HepG2 (cell line): Measurements from ENCODE around the gene MAN1A1. TPM values are rescaled to one million over a fixed set of nuclear protein-coding genes. Genes with fewer than 3 reads are reported as not detected.
A peak's percentile ranks its signal among the peaks of the same experiment; 100 is the strongest.

ENCODE experiments used
- BORCS8-MEF2B ChIP-seq: sonication (generic); formaldehyde crosslinking; IDR thresholded peaks from 2 replicates; pipeline ENCODE4 v1.8.0; 2022; ENCODE audit warnings: mild to moderate bottlenecking, missing genetic modification reagents
- GZF1 ChIP-seq: sonication (generic); formaldehyde crosslinking; IDR thresholded peaks from 2 replicates; pipeline ENCODE4 v1.5.1; 2020; ENCODE audit warnings: mild to moderate bottlenecking, missing genetic modification reagents
- HNRNPH1 ChIP-seq: fragments of 200-400 bp; formaldehyde crosslinking; optimal IDR thresholded peaks from 2 replicates; pipeline ENCODE3; 2017; ENCODE audit warnings: mild to moderate bottlenecking, low read depth, low read length
- IKZF4 ChIP-seq: sonication (generic); formaldehyde crosslinking; IDR thresholded peaks from 2 replicates; pipeline ENCODE4 v1.5.1; 2020; ENCODE audit warnings: borderline replicate concordance, mild to moderate bottlenecking, low read depth, missing genetic modification reagents; ENCODE audit errors: not compliant biosample characterization
- JUN ChIP-seq: sonication (generic); formaldehyde crosslinking; IDR thresholded peaks from 2 replicates; pipeline ENCODE4 v1.4.0; 2020; ENCODE audit warnings: mild to moderate bottlenecking, missing genetic modification reagents
- NCOR1 ChIP-seq: fragments of 200-600 bp; sonication (generic); IDR thresholded peaks from 2 replicates; pipeline ENCODE4 v1.7.0; 2017; ENCODE audit warnings: antibody characterized with exemption, low read length, borderline replicate concordance
- NRL ChIP-seq: sonication (generic); formaldehyde crosslinking; IDR thresholded peaks from 2 replicates; pipeline ENCODE4 v1.5.0; 2020; ENCODE audit warnings: missing genetic modification reagents, mild to moderate bottlenecking, moderate library complexity, borderline replicate concordance
- PHF5A ChIP-seq: IDR thresholded peaks from one replicate; pipeline ENCODE4 v1.6.1; 2018; ENCODE audit warnings: low read depth, missing genetic modification reagents; ENCODE audit not compliant: unreplicated experiment
- PRDM10 ChIP-seq: sonication (generic); formaldehyde crosslinking; IDR thresholded peaks from 2 replicates; pipeline ENCODE4 v1.4.0; 2020; ENCODE audit warnings: low read depth, missing genetic modification reagents
- RCOR2 ChIP-seq: IDR thresholded peaks from 2 replicates; pipeline ENCODE4 v1.6.1; 2016; ENCODE audit warnings: missing biosample characterization, missing genetic modification reagents
- SIN3A ChIP-seq: IDR thresholded peaks from 2 replicates; pipeline ENCODE4 v1.6.1; 2011; ENCODE audit warnings: low read depth, mild to moderate bottlenecking, control low read depth, low read length, borderline replicate concordance
- SNAPC5 ChIP-seq: sonication (generic); formaldehyde crosslinking; IDR thresholded peaks from 2 replicates; pipeline ENCODE4 v1.8.1; 2023; ENCODE audit warnings: mild to moderate bottlenecking, missing genetic modification reagents, borderline replicate concordance
- TBL1XR1 ChIP-seq: fragments of 150-350 bp; IDR thresholded peaks from 2 replicates; pipeline ENCODE4 v1.6.1; 2014; ENCODE audit warnings: borderline replicate concordance, low read length; ENCODE audit not compliant: partially characterized antibody
- YEATS2 ChIP-seq: sonication (generic); formaldehyde crosslinking; IDR thresholded peaks from 2 replicates; pipeline ENCODE4 v1.4.0; 2020; ENCODE audit warnings: missing genetic modification reagents, borderline replicate concordance
- YEATS4 ChIP-seq: sonication (generic); formaldehyde crosslinking; IDR thresholded peaks from 2 replicates; pipeline ENCODE4 v1.4.0; 2020; ENCODE audit warnings: missing genetic modification reagents, borderline replicate concordance
- ZFP1 ChIP-seq: IDR thresholded peaks from 2 replicates; pipeline ENCODE4 v1.6.1; 2016
- ZNF709 ChIP-seq: sonication (generic); formaldehyde crosslinking; IDR thresholded peaks from 2 replicates; pipeline ENCODE4 v1.5.0; 2020; ENCODE audit warnings: mild to moderate bottlenecking, missing genetic modification reagents
- ZNF781 ChIP-seq: sonication (generic); formaldehyde crosslinking; IDR thresholded peaks from 2 replicates; pipeline ENCODE4 v1.5.1; 2020; ENCODE audit warnings: borderline replicate concordance, mild to moderate bottlenecking, missing genetic modification reagents; ENCODE audit errors: not compliant biosample characterization
- ZNF782 ChIP-seq: sonication (generic); formaldehyde crosslinking; IDR thresholded peaks from 2 replicates; pipeline ENCODE4 v1.4.0; 2020; ENCODE audit warnings: missing genetic modification reagents, mild to moderate bottlenecking, borderline replicate concordance
- polyA plus RNA-seq, 8 experiments: library from polyadenylated mRNA; depleted of rRNA in 3 of 8; stranded (reverse) in 7 of 8; unstranded in 1 of 8; fragments of >200 nt; fragmentation: Illumina TruSeq in 4 of 8; extraction: Trizol in 4 of 8; gene quantifications; 2 replicates each; pipeline versions ENCODE4 v1.2.1 to v1.2.3, GENCODE V29; 2011 to 2016; ENCODE audit warnings: low read depth in 4 of 8, missing spikeins in 1 of 8, mixed read lengths in 1 of 8; ENCODE audit not compliant: insufficient read depth in 1 of 8
- total RNA-seq, 5 experiments: library from RNA; depleted of rRNA; stranded (reverse); fragments of >200 nt; fragmentation: Illumina TruSeq; extraction: Trizol; gene quantifications; 2 replicates each; pipeline ENCODE4 v1.2.3, GENCODE V29; 2016; ENCODE audit warnings: low read depth in 1 of 5
- TF ChIP-seq, protein P1 (sequence below): sonication (generic); formaldehyde crosslinking; IDR thresholded peaks from 2 replicates; pipeline ENCODE4 v1.9.0; 2021; ENCODE audit warnings: missing genetic modification reagents, borderline replicate concordance
- TF ChIP-seq, protein P2 (sequence below): sonication (generic); formaldehyde crosslinking; conservative IDR thresholded peaks from 2 replicates; pipeline ENCODE4 v1.4.0; 2020; ENCODE audit warnings: missing genetic modification reagents

Gene MAN1A1
- total and polyA plus RNA-seq, 2 of the 13 experiments (the other 11 are each of a cell fraction or from before 2014, with no cell fraction given): 156 to 236 TPM

DNA sequence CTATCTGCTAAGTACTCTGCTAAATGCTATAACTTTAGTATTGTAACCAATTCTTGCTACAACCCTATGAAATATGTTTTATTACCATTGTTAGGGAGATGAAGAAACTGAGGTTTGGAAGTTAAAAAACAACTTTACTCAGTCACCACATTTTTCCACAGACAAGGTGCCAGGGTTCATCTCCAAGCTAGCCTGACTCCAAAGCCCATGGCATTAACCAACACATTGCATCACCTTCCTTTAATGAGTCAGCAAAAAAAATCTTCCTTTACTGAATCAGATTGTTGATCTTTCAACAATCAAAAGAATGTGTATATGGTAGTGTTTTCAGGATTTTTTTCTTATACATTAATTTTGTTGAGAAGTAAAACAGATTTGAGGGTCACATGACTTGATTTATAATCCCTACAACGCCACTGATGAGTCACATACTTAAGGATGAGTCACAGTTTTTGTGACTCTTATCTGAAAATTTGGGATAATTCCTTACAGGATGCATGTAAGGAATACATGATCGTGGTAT is 41.5 kb downstream of the MAN1A1 start (continued):
- no peak for TF ChIP-seq PRDM10
- no peak for TF ChIP-seq BORCS8-MEF2B (CRISPR knock-in tag)
- TF ChIP-seq, protein P1, sequence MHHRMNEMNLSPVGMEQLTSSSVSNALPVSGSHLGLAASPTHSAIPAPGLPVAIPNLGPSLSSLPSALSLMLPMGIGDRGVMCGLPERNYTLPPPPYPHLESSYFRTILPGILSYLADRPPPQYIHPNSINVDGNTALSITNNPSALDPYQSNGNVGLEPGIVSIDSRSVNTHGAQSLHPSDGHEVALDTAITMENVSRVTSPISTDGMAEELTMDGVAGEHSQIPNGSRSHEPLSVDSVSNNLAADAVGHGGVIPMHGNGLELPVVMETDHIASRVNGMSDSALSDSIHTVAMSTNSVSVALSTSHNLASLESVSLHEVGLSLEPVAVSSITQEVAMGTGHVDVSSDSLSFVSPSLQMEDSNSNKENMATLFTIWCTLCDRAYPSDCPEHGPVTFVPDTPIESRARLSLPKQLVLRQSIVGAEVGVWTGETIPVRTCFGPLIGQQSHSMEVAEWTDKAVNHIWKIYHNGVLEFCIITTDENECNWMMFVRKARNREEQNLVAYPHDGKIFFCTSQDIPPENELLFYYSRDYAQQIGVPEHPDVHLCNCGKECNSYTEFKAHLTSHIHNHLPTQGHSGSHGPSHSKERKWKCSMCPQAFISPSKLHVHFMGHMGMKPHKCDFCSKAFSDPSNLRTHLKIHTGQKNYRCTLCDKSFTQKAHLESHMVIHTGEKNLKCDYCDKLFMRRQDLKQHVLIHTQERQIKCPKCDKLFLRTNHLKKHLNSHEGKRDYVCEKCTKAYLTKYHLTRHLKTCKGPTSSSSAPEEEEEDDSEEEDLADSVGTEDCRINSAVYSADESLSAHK (CRISPR knock-in tag): no peak
- peak; percentile 64; the same call in 1 of the 2 replicates for TF ChIP-seq RCOR2 (CRISPR knock-in tag)
- peak; percentile 72 for TF ChIP-seq PHF5A
- TF ChIP-seq TBL1XR1: peak; percentile 54
- no peak for TF ChIP-seq ZNF709 (CRISPR knock-in tag)
- TF ChIP-seq NRL (CRISPR knock-in tag): no peak
- TF ChIP-seq ZFP1 (CRISPR knock-in tag): peak; percentile 66; the same call in 1 of the 2 replicates
- peak; percentile 53; the same call in 1 of the 2 replicates for TF ChIP-seq JUN (CRISPR knock-in tag)
- TF ChIP-seq SNAPC5 (CRISPR knock-in tag): no peak
- peak; percentile 70; the same call in 1 of the 2 replicates for TF ChIP-seq NCOR1
- TF ChIP-seq YEATS2 (CRISPR knock-in tag): peak; percentile 61; the same call in 1 of the 2 replicates
- TF ChIP-seq, protein P2, sequence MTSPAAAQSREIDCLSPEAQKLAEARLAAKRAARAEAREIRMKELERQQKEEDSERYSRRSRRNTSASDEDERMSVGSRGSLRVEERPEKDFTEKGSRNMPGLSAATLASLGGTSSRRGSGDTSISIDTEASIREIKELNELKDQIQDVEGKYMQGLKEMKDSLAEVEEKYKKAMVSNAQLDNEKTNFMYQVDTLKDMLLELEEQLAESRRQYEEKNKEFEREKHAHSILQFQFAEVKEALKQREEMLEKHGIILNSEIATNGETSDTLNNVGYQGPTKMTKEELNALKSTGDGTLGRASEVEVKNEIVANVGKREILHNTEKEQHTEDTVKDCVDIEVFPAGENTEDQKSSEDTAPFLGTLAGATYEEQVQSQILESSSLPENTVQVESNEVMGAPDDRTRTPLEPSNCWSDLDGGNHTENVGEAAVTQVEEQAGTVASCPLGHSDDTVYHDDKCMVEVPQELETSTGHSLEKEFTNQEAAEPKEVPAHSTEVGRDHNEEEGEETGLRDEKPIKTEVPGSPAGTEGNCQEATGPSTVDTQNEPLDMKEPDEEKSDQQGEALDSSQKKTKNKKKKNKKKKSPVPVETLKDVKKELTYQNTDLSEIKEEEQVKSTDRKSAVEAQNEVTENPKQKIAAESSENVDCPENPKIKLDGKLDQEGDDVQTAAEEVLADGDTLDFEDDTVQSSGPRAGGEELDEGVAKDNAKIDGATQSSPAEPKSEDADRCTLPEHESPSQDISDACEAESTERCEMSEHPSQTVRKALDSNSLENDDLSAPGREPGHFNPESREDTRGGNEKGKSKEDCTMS (CRISPR knock-in tag): no peak
- TF ChIP-seq HNRNPH1: no peak
- TF ChIP-seq SIN3A: no peak
- TF ChIP-seq ZNF782: no peak
- no peak for TF ChIP-seq IKZF4 (CRISPR knock-in tag)
- no peak for TF ChIP-seq ZNF781
- TF ChIP-seq YEATS4: peak; percentile 50; the same call in 1 of the 2 replicates
- no peak for TF ChIP-seq GZF1
